ENCODE data around the gene SPATA2. TPM values are rescaled to one million over a fixed set of nuclear protein-coding genes. Genes with fewer than 3 reads are reported as not detected.

The SPATA2 gene
- total and polyA plus RNA-seq, 4 donors: 1.2 to 3.4 (median 1.4) TPM

GRCh38 chr20:49925901-49926454, 10.6 kb upstream of the SPATA2 start (continued):
- TF ChIP-seq ZBTB33 (IDR thresholded peaks at IDR 0.05) (no peak), RAD21 (IDR thresholded peaks at IDR 0.05) (no peak)

- Histone ChIP-seq H3K4me1 (ENCODE audit: control insufficient read depth in 4 of 4, insufficient read depth in 4 of 4, low read length in 3 of 4) (peaks cover 3 to 9% (median 7%) of the 10 kb centered on the region in 4 donors), H3K36me3 (ENCODE audit: control insufficient read depth in 4 of 4, insufficient read depth in 3 of 4, low read depth in 1 of 4, low read length in 3 of 4) (no peaks in the 10 kb centered on the region), H3K4me3 (ENCODE audit: low read depth in 1 of 3, low read length in 3 of 3) (no peak overlapping the region), H3K27ac (ENCODE audit: low read depth in 1 of 2, low read length in 2 of 2) (no peak overlapping the region), H3K9ac (ENCODE audit: low read depth in 1 of 2, low read length in 2 of 2) (no peak overlapping the region), H3K27me3 (ENCODE audit: control insufficient read depth in 4 of 4, insufficient read depth in 4 of 4, low read length in 3 of 4) (no peaks in the 10 kb centered on the region), H3K9me3 (ENCODE audit: control insufficient read depth in 4 of 4, low read length in 3 of 4) (no peaks in the 10 kb centered on the region)
- DNase-seq (ENCODE audit: low spot score): no peak
- no peak for TF ChIP-seq FOXA2 (IDR thresholded peaks at IDR 0.05)
- no peak for TF ChIP-seq YY1 (IDR thresholded peaks at IDR 0.05)
- no peak for TF ChIP-seq FOXA1 (IDR thresholded peaks at IDR 0.05)
- no peak for TF ChIP-seq GABPA (IDR thresholded peaks at IDR 0.05 in 1 of 2, conservative IDR thresholded peaks at IDR 0.05 in 1 of 2)
- TF ChIP-seq ZBTB33 (IDR thresholded peaks at IDR 0.05): no peak
- no peak for TF ChIP-seq HNF4A (conservative IDR thresholded peaks at IDR 0.05)
- TF ChIP-seq SP1 (IDR thresholded peaks at IDR 0.05): no peak
- TF ChIP-seq REST (IDR thresholded peaks at IDR 0.05): no peak
- no peak for TF ChIP-seq RAD21 (IDR thresholded peaks at IDR 0.05)
- no peak for TF ChIP-seq JUND (IDR thresholded peaks at IDR 0.05)
- TF ChIP-seq NR2F2 (IDR thresholded peaks at IDR 0.05): no peak
- no peak for TF ChIP-seq MAX (IDR thresholded peaks at IDR 0.05)
- no peak for TF ChIP-seq CTCF (IDR thresholded peaks at IDR 0.05; ENCODE audit: low read depth, low read length, missing input control)
- no peak for TF ChIP-seq ATF3 (IDR thresholded peaks at IDR 0.05)
- no peak for TF ChIP-seq TAF1 (conservative IDR thresholded peaks at IDR 0.05)
- no peak for TF ChIP-seq HNF4G (IDR thresholded peaks at IDR 0.05)
- TF ChIP-seq RXRA (IDR thresholded peaks at IDR 0.05): no peak
- no peak for TF ChIP-seq EGR1 (IDR thresholded peaks at IDR 0.05; ENCODE audit: low read depth in 2 of 2)
- WGBS: 96% methylated on average over 4 of the region's 4 CpGs
These were observed 8.9 kb upstream of the SPATA2 start for GRCh38 chr20:49924247-49924646.
